GM19395 (cell line): ENCODE measurements around the gene SYNGR2.

Experiments
- ATAC-seq: cut with Tn5 transposase; IDR thresholded peaks from one replicate; pipeline ENCODE4 v1.9.1; 2021; ENCODE audit warnings: mild to moderate bottlenecking, moderate library complexity; ENCODE audit not compliant: unreplicated experiment

Gene SYNGR2

GRCh38 chr17:78142119-78142861 lies 26.1 kb upstream of the SYNGR2 start:
- no peak for ATAC-seq

DNA sequence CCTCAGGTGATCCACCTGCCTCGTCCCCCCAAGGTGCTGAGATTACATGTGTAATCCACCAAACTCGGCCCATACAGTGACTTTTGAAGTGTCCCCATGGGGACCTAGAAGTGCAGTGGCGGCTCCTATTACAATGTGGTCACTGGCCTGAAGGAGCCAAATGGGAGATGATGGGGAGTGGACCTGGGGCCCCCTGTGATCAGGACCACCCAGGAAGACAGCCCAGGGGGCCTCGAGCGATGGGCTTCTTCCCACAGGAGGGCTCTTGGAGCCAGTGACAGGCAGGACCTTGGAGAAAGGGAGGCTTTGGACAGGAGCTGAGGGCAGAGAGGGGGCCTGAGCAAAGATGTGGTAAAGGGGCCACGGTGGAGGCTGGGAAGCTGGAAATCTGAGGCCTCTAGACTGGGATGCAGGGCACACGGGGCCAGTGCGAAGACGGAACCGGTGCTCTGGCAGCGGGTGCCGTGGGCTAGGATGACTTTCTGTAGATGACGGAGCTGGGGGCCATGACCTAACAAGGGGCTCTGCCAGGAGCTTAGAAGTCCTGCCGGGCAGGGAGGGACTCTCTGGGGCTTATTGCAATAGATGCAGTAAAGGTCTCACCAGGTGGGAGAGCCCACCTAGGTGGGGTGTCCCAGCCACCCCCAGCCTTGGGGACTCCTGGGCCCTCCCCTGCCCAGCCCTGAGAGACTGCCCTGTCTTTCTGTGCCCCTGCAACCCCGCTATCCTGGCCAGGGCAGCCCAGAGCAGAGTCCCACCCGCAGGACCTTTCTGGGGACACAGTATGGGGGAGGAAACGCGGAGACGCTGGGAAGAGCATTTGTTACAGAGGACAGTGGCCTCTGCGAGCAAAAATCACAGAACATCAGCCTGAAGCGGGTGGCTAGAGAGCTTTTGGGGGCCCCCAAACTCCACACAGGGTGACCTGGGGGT lies 24.9 kb upstream of the SYNGR2 start:
- no peak for ATAC-seq

GRCh38 chr17:78144147-78144719 lies 24.1 kb upstream of the SYNGR2 start:
- ATAC-seq, result no peak

- no peak for ATAC-seq
These were observed 23.4 kb upstream of the SYNGR2 start for GRCh38 chr17:78144736-78145641.

GRCh38 chr17:78146471-78146869 lies 21.9 kb upstream of the SYNGR2 start:
- ATAC-seq, result no peak

GRCh38 chr17:78146881-78147280 lies 21.5 kb upstream of the SYNGR2 start:
- no peak for ATAC-seq

DNA sequence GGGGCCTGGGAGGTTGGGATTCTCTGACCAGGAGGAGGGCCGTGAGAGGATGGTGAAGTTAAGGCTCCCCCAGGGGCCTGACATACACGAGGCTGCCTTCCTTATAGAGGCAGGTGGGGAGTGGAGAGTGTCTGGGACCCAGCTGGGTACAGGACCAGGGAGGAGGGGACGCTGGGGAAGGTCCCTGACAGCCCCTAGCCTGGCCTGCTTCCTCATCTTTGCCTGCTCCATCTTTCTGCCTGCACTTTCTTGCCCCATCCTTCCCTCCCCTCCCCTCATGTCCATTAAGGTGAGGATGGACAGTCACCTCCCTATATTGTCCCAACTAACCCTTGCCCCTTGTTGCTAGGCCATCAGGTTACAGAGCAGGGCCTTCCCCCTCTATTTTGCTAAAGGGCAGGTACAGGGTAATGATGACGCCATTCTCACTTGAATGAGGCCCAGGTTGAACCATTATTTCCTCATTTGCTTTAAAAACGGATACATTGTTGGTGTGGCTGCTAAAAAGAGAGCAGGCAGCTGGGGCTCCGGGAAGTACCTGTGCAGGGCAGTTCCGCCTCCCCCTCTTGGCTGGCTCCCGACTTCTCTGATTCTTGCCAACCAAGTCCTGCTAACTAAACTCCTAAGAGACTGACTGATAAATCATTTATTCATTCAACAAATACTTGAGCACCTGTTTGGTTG lies 20.9 kb upstream of the SYNGR2 start:
- ATAC-seq, result no peak

GRCh38 chr17:78148286-78149016 lies 19.9 kb upstream of the SYNGR2 start:
- no peak for ATAC-seq

DNA sequence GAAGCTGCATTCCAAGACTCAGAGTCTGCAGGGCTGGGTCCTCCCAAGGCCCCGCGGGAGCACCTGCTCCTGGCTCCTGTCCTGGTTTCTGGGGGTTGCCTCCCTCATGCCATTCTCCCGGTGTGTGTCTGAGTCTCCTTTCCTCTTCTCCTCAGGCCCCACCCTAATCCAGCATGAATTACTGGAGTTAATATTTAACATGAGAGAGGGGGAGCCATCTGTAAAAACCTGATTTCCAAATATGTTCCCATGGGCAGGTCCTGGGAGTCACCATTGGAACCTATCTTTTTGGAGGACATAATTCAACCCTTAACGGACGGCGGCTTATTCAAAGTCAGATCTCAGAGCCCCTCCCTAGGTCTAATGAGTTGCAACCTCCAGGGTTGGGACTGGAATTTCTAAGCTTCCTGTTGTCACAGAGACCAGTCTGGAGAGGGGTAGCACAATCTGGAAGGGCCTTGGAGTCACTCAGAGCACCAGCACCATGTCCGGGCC lies 16.8 kb upstream of the SYNGR2 start:
- ATAC-seq, result no peak

GRCh38 chr17:78154903-78155811 lies 13.2 kb upstream of the SYNGR2 start:
- peak; percentile 41 for ATAC-seq

DNA sequence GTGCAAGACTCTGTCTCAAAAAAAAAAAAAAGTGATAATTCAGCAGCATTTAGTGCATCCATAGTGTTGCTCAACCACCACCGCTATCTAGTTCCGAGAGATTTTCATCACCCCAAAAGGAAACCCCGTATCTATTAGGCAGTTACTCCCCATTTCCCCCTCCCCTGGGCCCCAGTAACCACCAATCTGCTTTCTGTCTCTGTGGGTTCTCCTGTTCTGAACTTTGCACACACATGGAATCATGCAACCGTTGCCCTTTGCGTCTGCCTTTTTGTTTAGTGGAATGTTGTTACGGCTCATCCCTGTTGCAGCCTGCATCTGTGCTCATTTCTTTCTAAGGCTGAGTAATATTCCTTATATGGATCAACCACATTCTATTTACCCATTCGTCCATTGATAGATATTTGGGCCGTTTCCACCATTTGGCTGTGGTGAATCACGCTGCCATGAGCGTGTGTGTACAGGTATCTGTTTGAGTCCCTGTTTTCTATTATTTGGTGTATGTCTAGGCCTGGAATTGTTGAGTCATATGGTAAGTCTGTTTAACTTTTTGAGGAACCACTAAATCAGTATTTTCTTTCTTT lies 8.7 kb upstream of the SYNGR2 start:
- ATAC-seq, result no peak

- ATAC-seq, result no peak
These were observed 4.3 kb upstream of the SYNGR2 start for GRCh38 chr17:78163881-78164747.

GRCh38 chr17:78164748-78165607 lies 3.4 kb upstream of the SYNGR2 start:
- no peak for ATAC-seq

DNA sequence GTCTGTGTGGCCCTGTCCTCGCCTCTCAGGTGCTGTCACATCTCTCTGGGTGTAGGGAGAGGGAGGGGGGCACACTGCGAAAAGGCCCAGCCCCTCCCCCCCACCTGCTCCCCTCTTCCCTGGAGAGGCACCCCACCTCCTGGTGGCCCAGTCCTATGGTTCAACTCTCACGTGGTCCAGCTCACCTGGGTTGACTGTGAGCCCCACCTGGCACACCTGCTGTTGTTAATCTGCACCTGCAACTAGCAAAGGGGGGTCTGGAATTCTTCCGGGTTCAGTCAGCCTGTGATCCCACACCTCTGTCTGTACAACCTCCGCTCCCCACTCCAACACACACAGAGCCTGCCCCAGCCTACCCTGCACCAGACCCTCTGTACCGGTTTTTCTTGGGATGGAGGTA lies 2.0 kb upstream of the SYNGR2 start:
- no peak for ATAC-seq

GRCh38 chr17:78168903-78169793 lies 767 bp downstream of the SYNGR2 start:
- ATAC-seq, result no peak
